Neural progenitor cell (in vitro differentiated cells): ENCODE results near the gene CENPN.

Source experiments
- EZH2 ChIP-seq: fragments of 200-600 bp; sonication (generic); IDR thresholded peaks from 2 replicates; pipeline ENCODE4 v1.6.1; 2017; ENCODE audit warnings: antibody characterized with exemption, mild to moderate bottlenecking, moderate library complexity
- EZH2phosphoT487 ChIP-seq: fragments of 200-600 bp; sonication (generic); IDR thresholded peaks from 2 replicates; pipeline ENCODE4 v1.6.1; 2017; ENCODE audit warnings: antibody characterized with exemption
- TF ChIP-seq, protein P1 (sequence below): fragments of 200-600 bp; sonication (generic); IDR thresholded peaks from 2 replicates; pipeline ENCODE4 v1.5.1; 2017; ENCODE audit warnings: antibody characterized with exemption, mild to moderate bottlenecking

DNA sequence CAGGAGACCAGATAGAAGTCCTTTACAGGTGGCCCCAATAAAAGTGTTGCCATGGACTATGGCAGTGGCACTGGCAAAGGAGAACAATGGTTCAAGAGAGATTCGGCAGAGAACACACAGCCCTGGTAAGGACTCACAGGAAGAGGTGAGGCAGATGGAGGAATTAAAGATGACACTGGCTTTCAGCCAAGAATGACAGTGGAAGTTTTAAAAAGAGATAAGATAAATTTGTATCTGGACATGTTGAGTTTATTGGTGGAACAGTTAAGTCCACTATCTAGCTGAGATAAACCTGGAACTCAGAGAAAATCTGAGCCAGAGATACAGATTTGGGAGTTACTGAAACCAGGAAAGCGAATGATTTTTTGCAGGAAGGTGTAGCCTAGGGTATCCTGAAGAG, 20.5 kb upstream of the CENPN start:
- TF ChIP-seq, protein P1, sequence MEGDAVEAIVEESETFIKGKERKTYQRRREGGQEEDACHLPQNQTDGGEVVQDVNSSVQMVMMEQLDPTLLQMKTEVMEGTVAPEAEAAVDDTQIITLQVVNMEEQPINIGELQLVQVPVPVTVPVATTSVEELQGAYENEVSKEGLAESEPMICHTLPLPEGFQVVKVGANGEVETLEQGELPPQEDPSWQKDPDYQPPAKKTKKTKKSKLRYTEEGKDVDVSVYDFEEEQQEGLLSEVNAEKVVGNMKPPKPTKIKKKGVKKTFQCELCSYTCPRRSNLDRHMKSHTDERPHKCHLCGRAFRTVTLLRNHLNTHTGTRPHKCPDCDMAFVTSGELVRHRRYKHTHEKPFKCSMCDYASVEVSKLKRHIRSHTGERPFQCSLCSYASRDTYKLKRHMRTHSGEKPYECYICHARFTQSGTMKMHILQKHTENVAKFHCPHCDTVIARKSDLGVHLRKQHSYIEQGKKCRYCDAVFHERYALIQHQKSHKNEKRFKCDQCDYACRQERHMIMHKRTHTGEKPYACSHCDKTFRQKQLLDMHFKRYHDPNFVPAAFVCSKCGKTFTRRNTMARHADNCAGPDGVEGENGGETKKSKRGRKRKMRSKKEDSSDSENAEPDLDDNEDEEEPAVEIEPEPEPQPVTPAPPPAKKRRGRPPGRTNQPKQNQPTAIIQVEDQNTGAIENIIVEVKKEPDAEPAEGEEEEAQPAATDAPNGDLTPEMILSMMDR: no peak
- TF ChIP-seq EZH2phosphoT487 (no peak), EZH2 (no peak)
